Measurements from ENCODE around the gene OTP.
A peak's percentile ranks its signal among the peaks of the same experiment; 100 is the strongest.

Gene OTP

GRCh38 chr5:77640589-77641396, 2.3 kb upstream of the OTP start:
- ATAC-seq (no peak), DNase-seq (peak; percentile 9)

GRCh38 chr5:77638763-77639671, 504 bp upstream of the OTP start:
- peak; percentile 59 for ATAC-seq
- DNase-seq: peak; percentile 27

- no peak for DNase-seq
- no peak for ATAC-seq
These were observed 1.1 kb downstream of the OTP start for GRCh38 chr5:77637170-77637997.

GRCh38 chr5:77636641-77637169, 1.8 kb downstream of the OTP start:
- ATAC-seq (no peak), DNase-seq (no peak)

GRCh38 chr5:77635917-77636640, 2.4 kb downstream of the OTP start:
- DNase-seq: no peak
- ATAC-seq: no peak

- no peak for ATAC-seq
- DNase-seq: no peak
These were observed 3.2 kb downstream of the OTP start for GRCh38 chr5:77635067-77635916.

GRCh38 chr5:77633709-77634108, 4.8 kb downstream of the OTP start:
- DNase-seq (no peak), ATAC-seq (no peak)

GRCh38 chr5:77633207-77633675, 5.3 kb downstream of the OTP start:
- no peak for ATAC-seq

GRCh38 chr5:77632526-77633206, 5.8 kb downstream of the OTP start:
- DNase-seq (no peak), ATAC-seq (no peak)

More at GRCh38 chr5:77633207-77633675, 5.3 kb downstream of the OTP start:
- no peak for DNase-seq

GRCh38 chr5:77630114-77630680, 8.3 kb downstream of the OTP start:
- DNase-seq (peak; percentile 65), ATAC-seq (peak; percentile 83)

- ATAC-seq (no peak), DNase-seq (peak; percentile 10)
These were observed 8.9 kb downstream of the OTP start for GRCh38 chr5:77629509-77630113.

GRCh38 chr5:77628840-77629508, 9.5 kb downstream of the OTP start:
- DNase-seq (no peak), ATAC-seq (no peak)

- DNase-seq (peak; percentile 6), ATAC-seq (no peak)
These were observed 10.4 kb downstream of the OTP start for GRCh38 chr5:77627869-77628674.

- DNase-seq (no peak), ATAC-seq (no peak)
These were observed 15.2 kb downstream of the OTP start for GRCh38 chr5:77623203-77623740.

- no peak for DNase-seq
- ATAC-seq: no peak
These were observed 17.1 kb downstream of the OTP start for GRCh38 chr5:77621440-77621839.

GRCh38 chr5:77620405-77620804, 18.1 kb downstream of the OTP start:
- DNase-seq: no peak
- no peak for ATAC-seq

GRCh38 chr5:77616920-77617319, 21.6 kb downstream of the OTP start:
- DNase-seq: no peak
- no peak for ATAC-seq
